ENCODE results near the gene KRT76.

KRT76 gene

GRCh38 chr12:52792185-52793029, 15.3 kb upstream of the KRT76 start:
- Histone ChIP-seq H3K9me3 (ENCODE audit: severe bottlenecking) (no peaks in the 10 kb centered on the region), H3K27me3 (ENCODE audit: insufficient read depth, low read depth, severe bottlenecking) (peaks cover 97% of the 10 kb centered on the region), H3K27ac (no peak overlapping the region), H3K4me3 (ENCODE audit: low read depth, low read length) (no peak overlapping the region), H3K36me3 (no peaks in the 10 kb centered on the region)
- DNase-seq, result no peak
- no peak for TF ChIP-seq CTCF (IDR thresholded peaks at IDR 0.05; ENCODE audit: low read depth, low read length)

GRCh38 chr12:52791271-52792184, 14.4 kb upstream of the KRT76 start:
- no peak for DNase-seq
- H3K27me3 ChIP-seq (ENCODE audit: insufficient read depth, low read depth, severe bottlenecking), result peaks cover 97% of the 10 kb centered on the region
- no peaks in the 10 kb centered on the region for H3K36me3 ChIP-seq
- TF ChIP-seq CTCF (IDR thresholded peaks at IDR 0.05; ENCODE audit: low read depth, low read length), result no peak
- no peaks in the 10 kb centered on the region for H3K9me3 ChIP-seq (ENCODE audit: severe bottlenecking)
- no peak overlapping the region for H3K27ac ChIP-seq
- no peak overlapping the region for H3K4me3 ChIP-seq (ENCODE audit: low read depth, low read length)

GRCh38 chr12:52790427-52791270, 13.5 kb upstream of the KRT76 start:
- no peaks in the 10 kb centered on the region for H3K36me3 ChIP-seq
- H3K4me3 ChIP-seq (ENCODE audit: low read depth, low read length), result no peak overlapping the region
- DNase-seq, result no peak
- H3K27ac ChIP-seq, result no peak overlapping the region
- H3K27me3 ChIP-seq (ENCODE audit: insufficient read depth, low read depth, severe bottlenecking), result peaks cover 95% of the 10 kb centered on the region
- TF ChIP-seq CTCF (IDR thresholded peaks at IDR 0.05; ENCODE audit: low read depth, low read length), result no peak
- no peaks in the 10 kb centered on the region for H3K9me3 ChIP-seq (ENCODE audit: severe bottlenecking)

- no peaks in the 10 kb centered on the region for H3K36me3 ChIP-seq
- H3K9me3 ChIP-seq (ENCODE audit: severe bottlenecking), result no peaks in the 10 kb centered on the region
- H3K27ac ChIP-seq, result no peak overlapping the region
- H3K27me3 ChIP-seq (ENCODE audit: insufficient read depth, low read depth, severe bottlenecking), result peaks cover 95% of the 10 kb centered on the region
- DNase-seq, result no peak
- TF ChIP-seq CTCF (IDR thresholded peaks at IDR 0.05; ENCODE audit: low read depth, low read length), result no peak
- no peak overlapping the region for H3K4me3 ChIP-seq (ENCODE audit: low read depth, low read length)
These were observed 12.7 kb upstream of the KRT76 start for GRCh38 chr12:52789637-52790426.
